Breast epithelium (tissue), 4 donors: ENCODE results near the gene BRAT1. TPM values are rescaled to one million over a fixed set of nuclear protein-coding genes. Genes with fewer than 3 reads are reported as not detected.

Experiments used
- DNase-seq, 2 donors: peaks; one replicate each; pipeline ENCODE4 v3.0.0-alpha.2; 2019; ENCODE audit warnings: low spot score in 2 of 2
- H3K27ac ChIP-seq, 2 donors: fragments of 200-600 bp; sonication (generic) in 1 of 2; one replicate each; pipeline ENCODE4 v1.5.1; 2016 to 2019; ENCODE audit warnings: mild to moderate bottlenecking in 1 of 2
- H3K27me3 ChIP-seq, 2 donors: fragments of 200-600 bp; sonication (generic) in 1 of 2; one replicate each; pipeline versions ENCODE4 v1.5.1 to v1.6.0; 2017 to 2019; ENCODE audit warnings: control low read depth in 1 of 2, mild to moderate bottlenecking in 1 of 2
- H3K36me3 ChIP-seq: fragments of 200-600 bp; one replicate; pipeline ENCODE4 v1.5.1; 2019
- H3K4me1 ChIP-seq, 2 donors: fragments of 200-600 bp; sonication (generic); one replicate each; pipeline ENCODE4 v1.5.1; 2016 to 2019; ENCODE audit warnings: control low read depth in 1 of 2
- H3K4me3 ChIP-seq, 3 donors: fragments of 200-600 bp; sonication (generic); 1 replicate in 2 of 3; 2 replicates in 1 of 3; pipeline ENCODE4 v1.5.1; 2016 to 2019; ENCODE audit warnings: mild to moderate bottlenecking in 3 of 3, moderate library complexity in 2 of 3
- H3K9me3 ChIP-seq, 2 donors: fragments of 200-600 bp; sonication (generic) in 1 of 2; one replicate each; pipeline ENCODE4 v1.5.1; 2016 to 2019; ENCODE audit warnings: control low read depth in 1 of 2
- CTCF ChIP-seq, 3 donors: fragments of 450-650 bp; IDR thresholded peaks; one replicate each; pipeline ENCODE4 v1.5.1; 2016 to 2017; ENCODE audit warnings: antibody characterized with exemption in 3 of 3, mild to moderate bottlenecking in 3 of 3, moderate library complexity in 3 of 3
- POLR2A ChIP-seq: fragments of 450-650 bp; IDR thresholded peaks from one replicate; pipeline ENCODE4 v1.6.1; 2016; ENCODE audit warnings: antibody characterized with exemption, mild to moderate bottlenecking, moderate library complexity
- POLR2AphosphoS5 ChIP-seq, 3 donors: sonication (generic); formaldehyde crosslinking; IDR thresholded peaks; one replicate each; pipeline ENCODE4 v1.6.1; 2017; ENCODE audit warnings: antibody characterized with exemption in 3 of 3
- intact Hi-C: fragments of 100-400 bp; cut with DNase I; formaldehyde crosslinking; loops from one replicate; pipeline ENCODE4 v1.15.1; 2023; ENCODE audit warnings: low total_unique reads
- total RNA-seq, 3 donors: library from RNA; depleted of rRNA; stranded (reverse); fragments of >200 nt; gene quantifications; one replicate each; pipeline ENCODE4 v1.1.0, GENCODE V29; 2016

Gene BRAT1
- total RNA-seq = 10 to 100 TPM; 20.8 to 36.4 (median 28.4) TPM

DNA sequence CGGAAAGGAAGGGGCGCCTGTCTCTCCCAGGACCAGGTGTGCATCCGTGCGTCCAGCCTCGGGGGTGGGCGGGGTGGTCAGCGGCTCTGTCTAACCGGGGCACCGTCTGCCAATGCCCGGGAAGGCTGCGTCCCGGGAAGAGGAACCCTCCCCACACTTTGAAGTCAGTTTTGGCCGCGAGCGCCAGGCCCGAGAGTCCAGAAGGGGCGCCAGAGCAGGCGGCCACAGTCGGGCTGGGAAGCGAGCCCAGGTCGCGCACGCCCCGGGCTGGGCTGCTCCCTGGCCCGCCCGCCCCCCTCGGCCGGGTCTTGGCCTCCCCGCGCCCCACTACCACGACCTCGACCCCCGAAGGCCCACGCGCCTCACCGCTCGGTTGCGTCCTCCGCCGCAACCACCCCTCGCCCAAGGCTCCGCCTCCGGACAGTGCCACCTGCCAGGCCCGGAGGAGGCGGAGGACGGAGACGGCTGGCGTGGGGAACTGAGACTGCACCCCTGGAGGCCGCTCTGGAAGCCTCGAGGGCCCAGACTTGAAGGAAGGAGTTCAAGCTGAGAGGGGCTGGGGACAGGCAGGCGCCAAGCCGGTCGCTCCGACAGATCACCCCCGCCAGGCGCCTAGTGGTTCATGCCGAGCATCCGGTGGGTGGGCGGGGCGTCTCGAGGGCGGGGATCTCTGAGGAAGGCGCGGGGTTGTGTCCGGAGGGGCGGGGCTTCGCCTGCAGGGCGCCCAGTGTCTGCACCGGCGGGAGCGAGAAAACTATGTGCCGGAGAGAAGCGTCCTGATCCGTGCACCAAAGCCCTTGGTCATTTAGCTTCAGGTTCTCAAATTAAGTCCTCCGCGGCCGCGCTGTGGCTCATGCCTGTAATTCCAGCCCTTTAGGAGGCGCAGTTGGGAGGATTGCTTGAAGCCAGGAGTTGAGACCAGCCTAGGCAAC lies at the start of gene BRAT1:
Gene BRAT1 (minus strand): TSS at position 404 of the 932 bp plus-strand sequence. CDS start 1,093 bp downstream, outside the sequence.
- no peaks in the 10 kb centered on the region for H3K36me3 ChIP-seq
- peak within 1 kb of the TSS; percentile 96 to 100 for H3K27ac ChIP-seq
- H3K27me3 ChIP-seq = no peaks in the 10 kb centered on the region
- H3K9me3 ChIP-seq = no peaks in the 10 kb centered on the region
- peaks cover 0 to 3% of the 10 kb centered on the region in 2 donors for H3K4me1 ChIP-seq
- H3K4me3 ChIP-seq = peak within 1 kb of the TSS; percentile 81 to 99 (median 86)
- peak; percentile 95 to 99 for DNase-seq
- intact Hi-C loops = no loop called here
- TF ChIP-seq CTCF (IDR thresholded peaks at IDR 0.05) (peak in 2 of 3 donors; percentile 19 to 38), POLR2A (peak; percentile 70), POLR2AphosphoS5 (IDR thresholded peaks at IDR 0.05) (peak; percentile 80 to 91 (median 82))

DNA sequence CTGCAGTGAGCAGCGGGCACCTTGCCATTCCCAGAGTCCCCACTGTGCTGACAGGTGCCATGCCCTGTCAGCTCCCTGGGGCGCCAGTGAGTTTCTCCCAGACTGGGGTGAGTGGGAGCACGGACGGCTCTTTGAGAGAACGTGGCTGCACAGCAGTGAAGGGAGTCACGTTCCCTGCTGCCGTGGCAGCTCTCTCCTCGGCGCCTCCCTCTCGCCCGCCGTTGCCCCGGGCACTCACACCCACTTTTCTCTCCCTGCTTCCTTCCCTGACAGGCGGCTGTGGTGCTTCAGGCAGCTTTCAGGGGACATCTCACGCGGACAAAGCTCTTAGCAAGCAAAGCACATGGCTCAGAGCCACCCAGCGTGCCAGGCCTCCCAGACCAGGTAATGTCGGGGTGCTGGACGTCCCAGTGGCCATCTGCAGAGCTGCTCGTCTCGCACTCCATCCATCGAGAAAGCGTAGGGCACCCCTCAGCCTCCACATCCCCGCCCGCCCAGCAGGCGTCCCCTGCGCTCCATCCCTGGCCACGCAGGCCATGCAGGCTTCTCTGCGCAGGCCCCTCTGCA lies 49.4 kb upstream of the BRAT1 start:
- no peak for DNase-seq
- Histone ChIP-seq H3K27ac (no peak overlapping the region), H3K4me3 (no peak overlapping the region), H3K9me3 (no peaks in the 10 kb centered on the region), H3K36me3 (no peaks in the 10 kb centered on the region), H3K4me1 (no peaks in the 10 kb centered on the region), H3K27me3 (no peaks in the 10 kb centered on the region)
- TF ChIP-seq POLR2AphosphoS5 (IDR thresholded peaks at IDR 0.05) = no peak
- TF ChIP-seq POLR2A = no peak
- no peak for TF ChIP-seq CTCF (IDR thresholded peaks at IDR 0.05)
- intact Hi-C loops = no loop called here

- Histone ChIP-seq H3K9me3 (no peaks in the 10 kb centered on the region), H3K27me3 (no peaks in the 10 kb centered on the region), H3K4me3 (no peak overlapping the region), H3K4me1 (no peaks in the 10 kb centered on the region), H3K36me3 (peaks cover 4% of the 10 kb centered on the region), H3K27ac (no peak overlapping the region)
- intact Hi-C loops = no loop called here
- TF ChIP-seq POLR2AphosphoS5 (IDR thresholded peaks at IDR 0.05) = no peak
- TF ChIP-seq CTCF (IDR thresholded peaks at IDR 0.05) = no peak
- no peak for TF ChIP-seq POLR2A
- no peak for DNase-seq
These were observed 48.0 kb upstream of the BRAT1 start for GRCh38 chr7:2603044-2603965.

DNA sequence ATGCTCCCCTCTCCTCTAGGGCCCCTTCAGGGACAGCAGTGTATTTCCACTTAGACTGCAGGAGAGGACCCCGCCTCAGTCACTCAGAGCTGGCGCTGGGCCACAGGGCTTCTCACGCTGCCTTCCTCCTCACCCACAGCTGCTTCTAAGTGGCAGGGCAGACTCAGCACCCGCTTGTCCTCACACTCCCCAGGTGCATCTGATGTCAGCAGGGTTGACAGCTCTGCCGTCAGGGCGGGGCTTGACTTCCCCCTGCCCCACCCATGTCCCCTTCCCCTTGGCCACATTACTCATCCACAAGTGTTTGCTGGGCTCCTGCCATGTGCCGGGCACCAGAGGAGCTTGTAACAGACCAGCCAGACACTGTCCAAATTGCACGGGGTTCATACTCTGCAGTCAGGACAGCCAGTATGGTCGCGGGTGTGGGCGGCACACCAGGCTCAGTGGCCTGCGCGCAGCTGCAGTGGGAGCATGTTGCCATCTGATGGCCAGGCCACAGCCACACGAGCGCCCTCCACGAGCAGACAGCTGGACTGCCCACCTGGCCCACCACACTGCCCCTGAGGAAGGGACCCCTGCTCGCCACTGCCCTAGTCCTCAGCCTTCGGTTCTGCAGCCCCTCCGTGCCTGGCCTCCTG lies 47.2 kb upstream of the BRAT1 start:
- Histone ChIP-seq H3K27me3 (no peaks in the 10 kb centered on the region), H3K4me1 (no peaks in the 10 kb centered on the region), H3K9me3 (no peaks in the 10 kb centered on the region), H3K27ac (no peak overlapping the region), H3K4me3 (no peak overlapping the region), H3K36me3 (peaks cover 8% of the 10 kb centered on the region)
- DNase-seq = no peak
- TF ChIP-seq POLR2AphosphoS5 (IDR thresholded peaks at IDR 0.05) (no peak), CTCF (IDR thresholded peaks at IDR 0.05) (no peak), POLR2A (no peak)
- intact Hi-C loops = no loop called here
